ENCODE measurements around the gene FLNB. TPM values are rescaled to one million over a fixed set of nuclear protein-coding genes. Genes with fewer than 3 reads are reported as not detected.
A peak's percentile ranks its signal among the peaks of the same experiment; 100 is the strongest.

Gene FLNB
- total and polyA plus RNA-seq, 3 experiments from 2014 or later: 11.5 to 12.8 (median 12.2) TPM

GRCh38 chr3:58025837-58026569 lies 17.8 kb downstream of the FLNB start:
- Histone ChIP-seq H3K36me3 (ENCODE audit: insufficient read depth, low read length) (no peaks in the 10 kb centered on the region), H3K27me3 (ENCODE audit: insufficient read depth, low read length, poor library complexity, severe bottlenecking) (no peaks in the 10 kb centered on the region), H3K27ac (ENCODE audit: low read depth, low read length) (no peak overlapping the region), H3K9me3 (ENCODE audit: low read length) (no peaks in the 10 kb centered on the region), H3K4me1 (ENCODE audit: insufficient read depth, low read length) (no peaks in the 10 kb centered on the region), H3K4me3 (ENCODE audit: low read length) (no peak overlapping the region)
- Mint-ChIP-seq H3K4me1 (peaks cover 0 to 11% (median 5%) of the 10 kb centered on the region in 3 donors), H3K27ac (peak overlapping the region in 2 of 8 donors; percentile 14 to 31), H3K27me3 (no peaks in the 10 kb centered on the region), H3K4me3 (no peak overlapping the region), H3K9me3 (no peaks in the 10 kb centered on the region), H3K36me3 (peaks cover 0 to 2% (median 0%) of the 10 kb centered on the region in 3 donors)
- DNase-seq: no peak
- CTCF ChIA-PET: no interaction called here
- POLR2A ChIA-PET: no interaction called here

- no peak for DNase-seq
- Mint-ChIP-seq H3K27me3 (no peaks in the 10 kb centered on the region), H3K4me1 (peaks cover 0 to 11% (median 5%) of the 10 kb centered on the region in 3 donors), H3K36me3 (peaks cover 0 to 2% (median 0%) of the 10 kb centered on the region in 3 donors), H3K27ac (peak overlapping the region in 2 of 8 donors; percentile 7 to 45), H3K9me3 (no peaks in the 10 kb centered on the region), H3K4me3 (no peak overlapping the region)
- ChIA-PET CTCF (no interaction called here), POLR2A (no interaction called here)
- Histone ChIP-seq H3K27me3 (ENCODE audit: insufficient read depth, low read length, poor library complexity, severe bottlenecking) (no peaks in the 10 kb centered on the region), H3K9me3 (ENCODE audit: low read length) (no peaks in the 10 kb centered on the region), H3K4me3 (ENCODE audit: low read length) (no peak overlapping the region), H3K27ac (ENCODE audit: low read depth, low read length) (no peak overlapping the region), H3K4me1 (ENCODE audit: insufficient read depth, low read length) (no peaks in the 10 kb centered on the region), H3K36me3 (ENCODE audit: insufficient read depth, low read length) (no peaks in the 10 kb centered on the region)
Observed at GRCh38 chr3:58026598-58026997, 18.4 kb downstream of the FLNB start.

GRCh38 chr3:58027704-58028317 lies 19.6 kb downstream of the FLNB start:
- Mint-ChIP-seq H3K27me3 (no peaks in the 10 kb centered on the region), H3K27ac (no peak overlapping the region), H3K36me3 (peaks cover 0 to 2% (median 0%) of the 10 kb centered on the region in 3 donors), H3K9me3 (no peaks in the 10 kb centered on the region), H3K4me3 (no peak overlapping the region), H3K4me1 (peaks cover 0 to 11% (median 5%) of the 10 kb centered on the region in 3 donors)
- POLR2A ChIA-PET: no interaction called here
- CTCF ChIA-PET: no interaction called here
- H3K36me3 ChIP-seq (ENCODE audit: insufficient read depth, low read length): no peaks in the 10 kb centered on the region
- no peaks in the 10 kb centered on the region for H3K9me3 ChIP-seq (ENCODE audit: low read length)
- no peaks in the 10 kb centered on the region for H3K27me3 ChIP-seq (ENCODE audit: insufficient read depth, low read length, poor library complexity, severe bottlenecking)
- no peaks in the 10 kb centered on the region for H3K4me1 ChIP-seq (ENCODE audit: insufficient read depth, low read length)
- no peak overlapping the region for H3K27ac ChIP-seq (ENCODE audit: low read depth, low read length)
- no peak for DNase-seq
- H3K4me3 ChIP-seq (ENCODE audit: low read length): no peak overlapping the region

GRCh38 chr3:58028902-58029301 lies 20.7 kb downstream of the FLNB start:
- H3K36me3 ChIP-seq (ENCODE audit: insufficient read depth, low read length): no peaks in the 10 kb centered on the region
- no peaks in the 10 kb centered on the region for H3K9me3 ChIP-seq (ENCODE audit: low read length)
- ChIA-PET POLR2A (no interaction called here), CTCF (interaction anchor here (1.2 kb wide), 1 partner anchor 12 kb away, joined by 3 read pairs; no protein-coding TSS in a partner anchor)
- Mint-ChIP-seq H3K36me3 (peaks cover 0 to 2% (median 0%) of the 10 kb centered on the region in 3 donors), H3K27ac (no peak overlapping the region), H3K9me3 (no peaks in the 10 kb centered on the region), H3K4me3 (no peak overlapping the region), H3K27me3 (no peaks in the 10 kb centered on the region), H3K4me1 (peaks cover 0 to 13% (median 10%) of the 10 kb centered on the region in 3 donors)
- H3K4me1 ChIP-seq (ENCODE audit: insufficient read depth, low read length): no peaks in the 10 kb centered on the region
- H3K27me3 ChIP-seq (ENCODE audit: insufficient read depth, low read length, poor library complexity, severe bottlenecking): no peaks in the 10 kb centered on the region
- no peak for DNase-seq
- no peak overlapping the region for H3K4me3 ChIP-seq (ENCODE audit: low read length)
- H3K27ac ChIP-seq (ENCODE audit: low read depth, low read length): no peak overlapping the region

- H3K4me3 ChIP-seq (ENCODE audit: low read length): no peak overlapping the region
- Mint-ChIP-seq H3K4me3 (no peak overlapping the region), H3K4me1 (peaks cover 5 to 22% (median 19%) of the 10 kb centered on the region in 3 donors), H3K27ac (peak overlapping the region in 1 of 8 donors; percentile 10), H3K36me3 (peaks cover 0 to 2% (median 0%) of the 10 kb centered on the region in 3 donors), H3K9me3 (no peaks in the 10 kb centered on the region), H3K27me3 (no peaks in the 10 kb centered on the region)
- POLR2A ChIA-PET: interaction anchor here (0.7 kb wide), 1 partner anchor 17 kb away, joined by 6 read pairs; no protein-coding TSS in a partner anchor
- CTCF ChIA-PET: interaction anchor here (1.1 to 1.2 kb wide), 2 partner anchors 14 to 22 kb away, joined by 3 read pairs; no protein-coding TSS in a partner anchor
- no peaks in the 10 kb centered on the region for H3K36me3 ChIP-seq (ENCODE audit: insufficient read depth, low read length)
- H3K4me1 ChIP-seq (ENCODE audit: insufficient read depth, low read length): peaks cover 10% of the 10 kb centered on the region
- H3K27me3 ChIP-seq (ENCODE audit: insufficient read depth, low read length, poor library complexity, severe bottlenecking): no peaks in the 10 kb centered on the region
- no peak overlapping the region for H3K27ac ChIP-seq (ENCODE audit: low read depth, low read length)
- no peak for DNase-seq
- no peaks in the 10 kb centered on the region for H3K9me3 ChIP-seq (ENCODE audit: low read length)
Observed at GRCh38 chr3:58029842-58030584, 21.8 kb downstream of the FLNB start.

GRCh38 chr3:58032186-58032585 lies 24.0 kb downstream of the FLNB start:
- Histone ChIP-seq H3K9me3 (ENCODE audit: low read length) (no peaks in the 10 kb centered on the region), H3K36me3 (ENCODE audit: insufficient read depth, low read length) (no peaks in the 10 kb centered on the region), H3K27me3 (ENCODE audit: insufficient read depth, low read length, poor library complexity, severe bottlenecking) (no peaks in the 10 kb centered on the region), H3K4me1 (ENCODE audit: insufficient read depth, low read length) (peaks cover 26% of the 10 kb centered on the region), H3K4me3 (ENCODE audit: low read length) (no peak overlapping the region), H3K27ac (ENCODE audit: low read depth, low read length) (no peak overlapping the region)
- no peak for DNase-seq
- H3K36me3 Mint-ChIP-seq: peaks cover 0 to under 1% (median 0%) of the 10 kb centered on the region in 3 donors
- no peaks in the 10 kb centered on the region for H3K9me3 Mint-ChIP-seq
- no peaks in the 10 kb centered on the region for H3K27me3 Mint-ChIP-seq
- H3K4me1 Mint-ChIP-seq: peaks cover 21 to 41% (median 40%) of the 10 kb centered on the region in 3 donors
- peak overlapping the region in 4 of 8 donors; percentile 23 to 72 (median 46) for H3K27ac Mint-ChIP-seq
- POLR2A ChIA-PET: no interaction called here
- H3K4me3 Mint-ChIP-seq: no peak overlapping the region
- CTCF ChIA-PET: no interaction called here

- no peaks in the 10 kb centered on the region for H3K27me3 ChIP-seq (ENCODE audit: insufficient read depth, low read length, poor library complexity, severe bottlenecking)
- Mint-ChIP-seq H3K9me3 (no peaks in the 10 kb centered on the region), H3K4me3 (peak overlapping the region; percentile 42 to 85 (median 58)), H3K4me1 (peaks cover 26 to 46% (median 44%) of the 10 kb centered on the region in 3 donors), H3K27me3 (no peaks in the 10 kb centered on the region), H3K36me3 (peaks cover 0 to 6% (median 0%) of the 10 kb centered on the region in 3 donors), H3K27ac (peak overlapping the region; percentile 76 to 98 (median 96))
- H3K4me1 ChIP-seq (ENCODE audit: insufficient read depth, low read length): peaks cover 30% of the 10 kb centered on the region
- DNase-seq: peak; percentile 4 to 83 (median 56)
- CTCF ChIA-PET: interaction anchor here (1.7 kb wide), 1 partner anchor 27 kb away, joined by 5 read pairs; the partner anchor contains the start of gene FLNB
- no peaks in the 10 kb centered on the region for H3K36me3 ChIP-seq (ENCODE audit: insufficient read depth, low read length)
- H3K27ac ChIP-seq (ENCODE audit: low read depth, low read length): peak overlapping the region; percentile 18
- POLR2A ChIA-PET: no interaction called here
- H3K9me3 ChIP-seq (ENCODE audit: low read length): no peaks in the 10 kb centered on the region
- H3K4me3 ChIP-seq (ENCODE audit: low read length): no peak overlapping the region
Observed at GRCh38 chr3:58034738-58035523, 26.7 kb downstream of the FLNB start.

All from CD8-positive, alpha-beta memory T cell (primary cell).